B cell (primary cell): ENCODE results near the gene HOXA9. TPM values are rescaled to one million over a fixed set of nuclear protein-coding genes. Genes with fewer than 3 reads are reported as not detected.

Experiments used
- ATAC-seq: fragments of 200-7000 bp; cut with Tn5 transposase; one replicate; pipeline ENCODE4 v1.10.0; 2021; ENCODE audit warnings: low read depth, mild to moderate bottlenecking, moderate number of reproducible peaks, moderate library complexity
- CTCF ChIA-PET: fragments of 350-600 bp; sonication (Branson Sonifier 250); formaldehyde crosslinking; loops from one replicate; lab custom pipeline; 2021; ENCODE audit warnings: antibody characterized with exemption, inconsistent platforms; lab: Charles Lee
- POLR2A ChIA-PET: fragments of 350-600 bp; sonication (Branson Sonifier 250); formaldehyde crosslinking; loops from one replicate; lab custom pipeline; 2021; ENCODE audit warnings: antibody characterized with exemption; lab: Charles Lee
- DNase-seq: peaks from one replicate; pipeline ENCODE4 v3.0.0; 2013
- H2AFZ ChIP-seq: 2 replicates; pipeline ENCODE4 v1.6.1; 2012; ENCODE audit warnings: mild to moderate bottlenecking, low read depth, low read length; ENCODE audit not compliant: insufficient read depth, poor library complexity, severe bottlenecking
- H3K27ac ChIP-seq, 2 donors: 1 replicate in 1 of 2; 2 replicates in 1 of 2; pipeline ENCODE4 v1.5.1; 2012 to 2013; ENCODE audit warnings: low read length in 2 of 2, mild to moderate bottlenecking in 2 of 2, moderate library complexity in 1 of 2
- H3K27me3 ChIP-seq, 4 experiments: fragments of 200-600 bp in 1 of 4; sonication (generic) in 1 of 4; replicated peaks in 1 of 4; 1 replicate in 2 of 4; 2 replicates in 2 of 4; pipeline versions ENCODE4 v1.6.1 to v1.7.0; 2013 to 2016; ENCODE audit warnings: low read length in 3 of 4, mild to moderate bottlenecking in 2 of 4, mixed read lengths in 1 of 4, moderate library complexity in 1 of 4; ENCODE audit not compliant: insufficient read depth in 4 of 4, control insufficient read depth in 3 of 4; ENCODE audit errors: control extremely low read depth in 1 of 4
- H3K36me3 ChIP-seq, 2 experiments: replicated peaks in 1 of 2; 1 replicate in 1 of 2; 2 replicates in 1 of 2; pipeline versions ENCODE4 v1.6.1 to v1.7.1; 2013; ENCODE audit warnings: low read length in 1 of 2; ENCODE audit not compliant: insufficient read depth in 2 of 2, control insufficient read depth in 1 of 2; ENCODE audit errors: control extremely low read depth in 1 of 2, extremely low read depth in 1 of 2
- H3K4me1 ChIP-seq, 2 donors: fragments of 200-600 bp in 1 of 2; sonication (generic) in 1 of 2; 1 replicate in 1 of 2; 2 replicates in 1 of 2; pipeline versions ENCODE4 v1.5.1 to v1.6.1; 2013 to 2017; ENCODE audit warnings: low read length in 2 of 2; ENCODE audit not compliant: control insufficient read depth in 2 of 2, insufficient read depth in 2 of 2
- H3K4me2 ChIP-seq: replicated peaks from 2 replicates; pipeline ENCODE3; 2012; ENCODE audit warnings: mild to moderate bottlenecking, low read depth, low read length; ENCODE audit not compliant: poor library complexity, severe bottlenecking
- H3K4me3 ChIP-seq, 5 experiments: fragments of 200-600 bp in 1 of 5; sonication (generic) in 1 of 5; 1 replicate in 3 of 5; 2 replicates in 2 of 5; pipeline versions ENCODE4 v1.5.1 to v1.7.0; 2011 to 2016; ENCODE audit warnings: low read length in 4 of 5, mild to moderate bottlenecking in 4 of 5, low read depth in 2 of 5, control low read depth in 1 of 5, moderate library complexity in 1 of 5; ENCODE audit not compliant: insufficient read depth in 1 of 5; ENCODE audit errors: control extremely low read depth in 1 of 5, extremely low read depth in 1 of 5
- H3K79me2 ChIP-seq: fragments of 200-600 bp; sonication (generic); one replicate; pipeline ENCODE4 v1.6.0; 2016; ENCODE audit warnings: low read length; ENCODE audit not compliant: control insufficient read depth, insufficient read depth
- H3K9ac ChIP-seq: fragments of 200-600 bp; sonication (generic); 2 replicates; pipeline ENCODE4 v1.6.1; 2017; ENCODE audit warnings: mild to moderate bottlenecking, low read length, moderate library complexity
- H3K9me3 ChIP-seq, 3 donors: one replicate each; pipeline versions ENCODE4 v1.6.1 to v1.7.1; 2013; ENCODE audit warnings: low read length in 2 of 3; ENCODE audit not compliant: control insufficient read depth in 2 of 3, insufficient read depth in 1 of 3; ENCODE audit errors: control extremely low read depth in 1 of 3
- H4K20me1 ChIP-seq: 2 replicates; pipeline ENCODE4 v1.6.0; 2012; ENCODE audit warnings: mild to moderate bottlenecking, low read length; ENCODE audit not compliant: insufficient read depth, control insufficient read depth, poor library complexity, severe bottlenecking
- H3K27ac Mint-ChIP-seq: one replicate; pipeline ENCODE4 v1.8.0; 2021; ENCODE audit warnings: mixed read lengths
- H3K27me3 Mint-ChIP-seq: one replicate; pipeline ENCODE4 v1.8.0; 2021; ENCODE audit warnings: mixed read lengths
- H3K4me1 Mint-ChIP-seq: one replicate; pipeline ENCODE4 v1.8.0; 2021; ENCODE audit warnings: mixed read lengths
- H3K4me3 Mint-ChIP-seq: one replicate; pipeline ENCODE4 v1.8.0; 2021; ENCODE audit warnings: mixed read lengths
- H3K9me3 Mint-ChIP-seq: one replicate; pipeline ENCODE4 v1.8.0; 2022; ENCODE audit warnings: mixed read lengths; ENCODE audit not compliant: insufficient read depth
- CTCF ChIP-seq: fragments of 200-600 bp; IDR thresholded peaks from one replicate; pipeline ENCODE4 v1.8.0; 2022; ENCODE audit warnings: antibody characterized with exemption, mild to moderate bottlenecking
- EZH2 ChIP-seq: IDR thresholded peaks from 2 replicates; pipeline ENCODE4 v1.6.1; 2012; ENCODE audit warnings: borderline replicate concordance, low read depth, mild to moderate bottlenecking, moderate library complexity, low read length; ENCODE audit not compliant: insufficient read depth, poor library complexity, severe bottlenecking
- WGBS: methylation state at CpG from one replicate; pipeline ENCODE4 v1.1.5; 2013; ENCODE audit warnings: missing lambda C conversion rate; ENCODE audit not compliant: insufficient coverage; 5-methylcytosine and 5-hydroxymethylcytosine counted together
- intact Hi-C: fragments of 100-400 bp; cut with micrococcal nuclease; formaldehyde crosslinking; loops from one replicate; pipeline ENCODE4 v1.10.0; 2022
- polyA plus RNA-seq: library from polyadenylated mRNA; depleted of rRNA; stranded (reverse); fragments of >200 nt; gene quantifications from 2 replicates; pipeline ENCODE4 v1.2.3, GENCODE V29; 2012
- total RNA-seq, 2 donors: library from RNA; stranded (reverse); fragments of 120-200 nt in 1 of 2; gene quantifications; 1 replicate in 1 of 2; 2 replicates in 1 of 2; pipeline versions ENCODE4 v1.2.3 to v1.2.4, GENCODE V29; 2013 to 2022

Gene HOXA9
- total and polyA plus RNA-seq, 2 donors (not counting 1 experiment from before 2014, with no cell fraction given), result 0.07 TPM; not detected in 1

GRCh38 chr7:27188386-27189294 is 23.3 kb upstream of the HOXA9 start:
- peaks cover 52% of the 10 kb centered on the region for H3K4me1 Mint-ChIP-seq
- Histone ChIP-seq H3K27ac (no peak overlapping the region), H3K9me3 (peaks cover 0 to 80% (median 9%) of the 10 kb centered on the region in 3 donors), H3K36me3 (no peaks in the 10 kb centered on the region), H2AFZ (peak overlapping the region; percentile 1), H3K4me3 (peak overlapping the region in 3 of 5 experiments; percentile 13 to 20 (median 19)), H3K4me1 (peaks cover 61 to 81% of the 10 kb centered on the region in 2 donors), H3K9ac (no peak overlapping the region), H3K79me2 (no peaks in the 10 kb centered on the region), H3K27me3 (peaks cover 0 to 97% (median 81%) of the 10 kb centered on the region in 4 experiments), H3K4me2 (peak overlapping the region; percentile 56), H4K20me1 (no peaks in the 10 kb centered on the region)
- intact Hi-C loops, result loop anchor here (5.0 kb wide), 1 partner anchor 36 kb away; the partner anchor contains the start of gene HOXA3
- peak; percentile 59 for DNase-seq
- CTCF ChIA-PET, result interaction anchor here (0.6 to 5.9 kb wide), 3 partner anchors 7 to 27 kb away, joined by 3 to 28 read pairs (median 19); no protein-coding TSS in a partner anchor
- H3K27ac Mint-ChIP-seq, result no peak overlapping the region
- TF ChIP-seq CTCF (no peak), EZH2 (no peak)
- H3K27me3 Mint-ChIP-seq, result peaks cover 84% of the 10 kb centered on the region
- peak overlapping the region; percentile 53 for H3K4me3 Mint-ChIP-seq
- WGBS, result 5% methylated on average over 47 of the region's 49 CpGs
- no peaks in the 10 kb centered on the region for H3K9me3 Mint-ChIP-seq
- POLR2A ChIA-PET, result no interaction called here
- no peak for ATAC-seq
